ENCODE measurements around the gene EXOC4. TPM values are rescaled to one million over a fixed set of nuclear protein-coding genes. Genes with fewer than 3 reads are reported as not detected.

Gene EXOC4
- total and polyA plus RNA-seq, 2 of the 13 experiments (the other 11 are each of a cell fraction or from before 2014, with no cell fraction given), result 22.5 to 39.0 TPM

GRCh38 chr7:134060874-134061273 lies 808.0 kb downstream of the EXOC4 start:
- Histone ChIP-seq H3K9ac (ENCODE audit: insufficient read depth, low read depth, low read length) (no peak overlapping the region), H2AFZ (ENCODE audit: low read length) (no peak overlapping the region), H3K27me3 (ENCODE audit: control insufficient read depth in 1 of 2, insufficient read depth in 2 of 2, low read length in 2 of 2) (no peaks in the 10 kb centered on the region), H3K27ac (ENCODE audit: extremely low read length, insufficient read depth, low read length) (no peak overlapping the region), H3K4me3 (replicated peaks in 1 of 3; ENCODE audit: insufficient read depth in 1 of 3, low read depth in 2 of 3, low read length in 3 of 3) (no peak overlapping the region), H3K9me3 (ENCODE audit: low read length) (no peaks in the 10 kb centered on the region), H3K36me3 (replicated peaks in 1 of 2; ENCODE audit: control insufficient read depth in 1 of 2, insufficient read depth in 2 of 2, low read length in 2 of 2) (no peaks in the 10 kb centered on the region), H4K20me1 (ENCODE audit: insufficient read depth, low read length) (no peaks in the 10 kb centered on the region), H3K4me1 (ENCODE audit: insufficient read depth, low read length) (peaks cover 18% of the 10 kb centered on the region), H3K4me2 (ENCODE audit: low read depth, low read length) (no peak overlapping the region), H3K79me2 (ENCODE audit: insufficient read depth, low read length) (no peaks in the 10 kb centered on the region)
- in situ Hi-C loops (cut with HindIII; ENCODE audit: extremely low pct_ligation_motif_present, low pct_unique_long_range_greater_than_20kb) (no loop called here), intact Hi-C loops (cut with micrococcal nuclease; ENCODE audit: unreplicated experiment) (no loop called here)
- DNase-seq (ENCODE audit: low spot score) (no peak), FAIRE-seq (no peak), ATAC-seq (no peak)
- POLR2A ChIA-PET, result no interaction called here
- TF ChIP-seq TCF7L2 (IDR thresholded peaks at IDR 0.05; ENCODE audit: low read depth, low read length) (no peak), GABPA (IDR thresholded peaks at IDR 0.05; ENCODE audit: low read depth, low read length) (no peak), GABPA (CRISPR knock-in tag; IDR thresholded peaks at IDR 0.05; ENCODE audit: low read depth) (no peak), SIN3B (IDR thresholded peaks at IDR 0.05; ENCODE audit: low read length) (no peak)
- CTCF ChIA-PET (ENCODE audit: low intra/inter-chr PET ratio, low total read pairs), result no interaction called here
- no TSS peak for BruUV-seq (replicated peaks)
- WGBS (ENCODE audit: low lambda C conversion rate), result 87% methylated on average over 3 of the region's 3 CpGs

- H3K27me3 ChIP-seq (ENCODE audit: control insufficient read depth in 1 of 2, insufficient read depth in 2 of 2, low read length in 2 of 2), result no peaks in the 10 kb centered on the region
- H3K4me3 ChIP-seq (replicated peaks in 1 of 3; ENCODE audit: insufficient read depth in 1 of 3, low read depth in 2 of 3, low read length in 3 of 3), result no peak overlapping the region
- no peaks in the 10 kb centered on the region for H3K79me2 ChIP-seq (ENCODE audit: insufficient read depth, low read length)
- H3K4me1 ChIP-seq (ENCODE audit: insufficient read depth, low read length), result peaks cover 19% of the 10 kb centered on the region
- no TSS peak for BruUV-seq (replicated peaks)
- no peaks in the 10 kb centered on the region for H4K20me1 ChIP-seq (ENCODE audit: insufficient read depth, low read length)
- DNase-seq (ENCODE audit: low spot score) (no peak), FAIRE-seq (no peak), ATAC-seq (no peak)
- no peaks in the 10 kb centered on the region for H3K9me3 ChIP-seq (ENCODE audit: low read length)
- H3K27ac ChIP-seq (ENCODE audit: extremely low read length, insufficient read depth, low read length), result no peak overlapping the region
- H3K9ac ChIP-seq (ENCODE audit: insufficient read depth, low read depth, low read length), result no peak overlapping the region
- WGBS (ENCODE audit: low lambda C conversion rate), result 91% methylated on average over 4 of the region's 4 CpGs
- no peaks in the 10 kb centered on the region for H3K36me3 ChIP-seq (replicated peaks in 1 of 2; ENCODE audit: control insufficient read depth in 1 of 2, insufficient read depth in 2 of 2, low read length in 2 of 2)
- intact Hi-C loops (cut with micrococcal nuclease; ENCODE audit: unreplicated experiment), result no loop called here
- CTCF ChIA-PET (ENCODE audit: low intra/inter-chr PET ratio, low total read pairs), result no interaction called here
- in situ Hi-C loops (cut with HindIII; ENCODE audit: extremely low pct_ligation_motif_present, low pct_unique_long_range_greater_than_20kb), result no loop called here
- H2AFZ ChIP-seq (ENCODE audit: low read length), result no peak overlapping the region
- no peak overlapping the region for H3K4me2 ChIP-seq (ENCODE audit: low read depth, low read length)
- POLR2A ChIA-PET, result no interaction called here
- no peak for TF ChIP-seq RAD21 (CRISPR knock-in tag; IDR thresholded peaks at IDR 0.05)
- TF ChIP-seq ZNF841 (CRISPR knock-in tag; IDR thresholded peaks at IDR 0.05; ENCODE audit: borderline replicate concordance), result no peak
- no peak for TF ChIP-seq FOSL1 (CRISPR knock-in tag; IDR thresholded peaks at IDR 0.05; ENCODE audit: borderline replicate concordance)
- no peak for TF ChIP-seq ZBED4 (CRISPR knock-in tag; IDR thresholded peaks at IDR 0.05; ENCODE audit: borderline replicate concordance)
- TF ChIP-seq PHF8 (CRISPR knock-in tag; IDR thresholded peaks at IDR 0.05), result no peak
- no peak for TF ChIP-seq SMARCE1 (IDR thresholded peaks at IDR 0.05; ENCODE audit: borderline replicate concordance)
- TF ChIP-seq ZNF746 (CRISPR knock-in tag; IDR thresholded peaks at IDR 0.05), result no peak
- no peak for TF ChIP-seq CENPBD1 (CRISPR knock-in tag; IDR thresholded peaks at IDR 0.05; ENCODE audit: borderline replicate concordance, low read depth)
- no peak for TF ChIP-seq AGO2 (optimal IDR thresholded peaks at IDR 0.05; ENCODE audit: low read depth, low read length)
- TF ChIP-seq ZNF615 (CRISPR knock-in tag; IDR thresholded peaks at IDR 0.05; ENCODE audit: borderline replicate concordance), result no peak
- TF ChIP-seq HMG20B (CRISPR knock-in tag; conservative IDR thresholded peaks at IDR 0.05), result no peak
- no peak for TF ChIP-seq TP53 (CRISPR knock-in tag; conservative IDR thresholded peaks at IDR 0.05)
- TF ChIP-seq MBNL3 (CRISPR knock-in tag; conservative IDR thresholded peaks at IDR 0.05), result no peak
- no peak for TF ChIP-seq ELF1 (CRISPR knock-in tag; IDR thresholded peaks at IDR 0.05)
- TF ChIP-seq JARID2 (CRISPR knock-in tag; IDR thresholded peaks at IDR 0.05; ENCODE audit: insufficient replicate concordance), result no peak
Measured at GRCh38 chr7:134062460-134062859, 809.6 kb downstream of the EXOC4 start.

Data from HepG2 (cell line).